Eye (tissue), 1 donor: ENCODE measurements around the gene MAML2.

Experiments
- DNase-seq: peaks from one replicate; pipeline ENCODE4 v3.0.0-alpha.2; 2015

The MAML2 gene

DNA sequence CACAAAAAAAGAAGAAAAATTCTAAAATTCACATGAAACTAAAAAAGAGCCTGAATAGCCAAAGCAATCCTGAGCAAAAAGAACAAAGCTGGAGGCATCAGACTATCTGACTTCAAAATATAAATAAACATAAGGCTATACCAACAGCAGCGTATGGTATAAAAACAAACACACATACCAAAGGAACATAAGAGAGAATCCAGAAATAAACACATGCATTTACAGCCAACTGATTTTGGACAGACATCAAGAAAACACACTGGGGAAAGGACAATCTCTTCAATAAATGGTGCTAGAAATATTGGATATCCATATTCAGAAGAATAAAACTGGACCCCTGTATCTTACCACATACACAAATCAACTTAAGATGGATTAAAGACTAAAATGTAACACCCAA lies 416.3 kb downstream of the MAML2 start:
- DNase-seq: no peak
